HepG2 (cell line): ENCODE data around the gene PRKCI. TPM values are rescaled to one million over a fixed set of nuclear protein-coding genes. Genes with fewer than 3 reads are reported as not detected.

Experiments
- BRF2 ChIP-seq: sonication (generic); formaldehyde crosslinking; IDR thresholded peaks from 2 replicates; pipeline ENCODE4 v1.8.1; 2022; ENCODE audit warnings: mild to moderate bottlenecking, missing genetic modification reagents
- HNF4G ChIP-seq, 2 experiments: sonication (generic) in 1 of 2; formaldehyde crosslinking in 1 of 2; IDR thresholded peaks; 2 replicates each; pipeline versions ENCODE4 v1.4.0 to v1.6.1; 2011 to 2020; ENCODE audit warnings: borderline replicate concordance in 2 of 2, low read depth in 2 of 2, mild to moderate bottlenecking in 2 of 2, low read length in 1 of 2, missing genetic modification reagents in 1 of 2, moderate library complexity in 1 of 2
- IRF2 ChIP-seq: IDR thresholded peaks from 2 replicates; pipeline ENCODE4 v1.6.1; 2018; ENCODE audit warnings: missing genetic modification reagents, missing compliant biosample characterization
- KLF16 ChIP-seq, 2 experiments: sonication (generic) in 1 of 2; formaldehyde crosslinking in 1 of 2; IDR thresholded peaks; 2 replicates each; pipeline versions ENCODE4 v1.6.1 to v1.8.0; 2016 to 2023; ENCODE audit warnings: missing genetic modification reagents in 2 of 2, missing compliant biosample characterization in 1 of 2
- MBNL3 ChIP-seq: fragments of 250-450 bp; sonication (Bioruptor Pico); conservative IDR thresholded peaks from 2 replicates; pipeline ENCODE4 v1.8.0; 2022; ENCODE audit warnings: mild to moderate bottlenecking, inconsistent platforms
- MLXIP ChIP-seq: sonication (generic); formaldehyde crosslinking; IDR thresholded peaks from 2 replicates; pipeline ENCODE4 v1.9.0; 2021; ENCODE audit warnings: missing genetic modification reagents, borderline replicate concordance
- NFE2L2 ChIP-seq: fragments of 150-350 bp; IDR thresholded peaks from 2 replicates; pipeline ENCODE4 v1.6.1; 2014; ENCODE audit warnings: low read length
- NONO ChIP-seq, 2 experiments: fragments of 450-650 bp in 1 of 2; sonication (generic) in 1 of 2; formaldehyde crosslinking in 1 of 2; IDR thresholded peaks in 1 of 2; conservative IDR thresholded peaks in 1 of 2; 2 replicates each; pipeline versions ENCODE4 v1.6.1 to v1.8.0; 2017 to 2022; ENCODE audit warnings: mild to moderate bottlenecking in 1 of 2, missing genetic modification reagents in 1 of 2, moderate library complexity in 1 of 2
- PITX1 ChIP-seq: sonication (generic); formaldehyde crosslinking; IDR thresholded peaks from 2 replicates; pipeline ENCODE4 v1.5.1; 2020; ENCODE audit warnings: mild to moderate bottlenecking, missing genetic modification reagents
- POGZ ChIP-seq: sonication (generic); formaldehyde crosslinking; IDR thresholded peaks from 2 replicates; pipeline ENCODE4 v1.4.0; 2020; ENCODE audit warnings: mild to moderate bottlenecking, missing genetic modification reagents
- RBAK ChIP-seq: sonication (generic); formaldehyde crosslinking; IDR thresholded peaks from 2 replicates; pipeline ENCODE4 v1.5.1; 2020; ENCODE audit warnings: mild to moderate bottlenecking, missing genetic modification reagents
- SAFB2 ChIP-seq: sonication (generic); formaldehyde crosslinking; IDR thresholded peaks from 2 replicates; pipeline ENCODE4 v1.5.1; 2020; ENCODE audit warnings: missing genetic modification reagents, low read depth, mild to moderate bottlenecking, borderline replicate concordance
- SP5 ChIP-seq: IDR thresholded peaks from 2 replicates; pipeline ENCODE4 v1.6.1; 2016; ENCODE audit warnings: low read depth, borderline replicate concordance
- ZBTB7B ChIP-seq: sonication (generic); formaldehyde crosslinking; IDR thresholded peaks from 2 replicates; pipeline ENCODE4 v1.4.0; 2020; ENCODE audit warnings: missing genetic modification reagents
- ZNF205 ChIP-seq: IDR thresholded peaks from 2 replicates; pipeline ENCODE4 v1.6.1; 2018; ENCODE audit warnings: missing biosample characterization, missing genetic modification reagents
- ZNF646 ChIP-seq: sonication (generic); formaldehyde crosslinking; IDR thresholded peaks from 2 replicates; pipeline ENCODE4 v1.9.0; 2021; ENCODE audit warnings: mild to moderate bottlenecking, missing genetic modification reagents
- ZNF776 ChIP-seq: sonication (generic); formaldehyde crosslinking; IDR thresholded peaks from 2 replicates; pipeline ENCODE4 v1.4.0; 2020; ENCODE audit warnings: mild to moderate bottlenecking, missing genetic modification reagents
- polyA plus RNA-seq, 8 experiments: library from polyadenylated mRNA; depleted of rRNA in 3 of 8; stranded (reverse) in 7 of 8; unstranded in 1 of 8; fragments of >200 nt; fragmentation: Illumina TruSeq in 4 of 8; extraction: Trizol in 4 of 8; gene quantifications; 2 replicates each; pipeline versions ENCODE4 v1.2.1 to v1.2.3, GENCODE V29; 2011 to 2016; ENCODE audit warnings: low read depth in 4 of 8, missing spikeins in 1 of 8, mixed read lengths in 1 of 8; ENCODE audit not compliant: insufficient read depth in 1 of 8
- total RNA-seq, 5 experiments: library from RNA; depleted of rRNA; stranded (reverse); fragments of >200 nt; fragmentation: Illumina TruSeq; extraction: Trizol; gene quantifications; 2 replicates each; pipeline ENCODE4 v1.2.3, GENCODE V29; 2016; ENCODE audit warnings: low read depth in 1 of 5
- TF ChIP-seq, protein P1 (sequence below): sonication (generic); formaldehyde crosslinking; IDR thresholded peaks from 2 replicates; pipeline ENCODE4 v1.8.0; 2023; ENCODE audit warnings: mild to moderate bottlenecking, missing genetic modification reagents

Gene PRKCI
- total and polyA plus RNA-seq, 2 of the 13 experiments (the other 11 are each of a cell fraction or from before 2014, with no cell fraction given) = 17.2 to 30.4 TPM

DNA sequence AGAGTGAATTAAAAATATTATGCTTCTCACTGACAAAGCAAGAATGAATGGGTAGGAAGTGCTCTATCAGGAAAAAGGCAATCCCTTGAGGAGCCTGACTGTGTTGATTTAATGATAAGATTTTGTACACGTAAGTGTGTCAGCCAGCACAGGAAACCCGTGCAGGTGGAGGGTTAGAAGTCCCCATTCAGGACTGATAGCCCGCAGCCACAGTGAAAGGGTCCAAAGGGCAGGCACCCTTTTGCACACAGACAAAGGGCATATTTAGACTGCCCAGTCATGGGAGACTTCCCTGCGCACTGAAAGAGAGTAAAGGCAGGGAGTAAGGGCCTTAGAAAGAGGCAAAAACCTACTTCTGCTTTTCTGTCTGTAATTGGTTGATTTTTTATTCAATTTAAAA, 108.9 kb downstream of the PRKCI start (continued):
- no peak for TF ChIP-seq ZNF646 (CRISPR knock-in tag)
- peak; percentile 79 for TF ChIP-seq SP5 (CRISPR knock-in tag)
- TF ChIP-seq KLF16 (CRISPR knock-in tag; IDR thresholded peaks at IDR 0.05) = peak in 1 of 2 experiments; percentile 37; a peak in 1 of 4 replicates
- no peak for TF ChIP-seq SAFB2
- TF ChIP-seq NONO (IDR thresholded peaks at IDR 0.05) = no peak
- 0 out of 2 replicates have a peak, but pooled peaks have one; percentile 55 for TF ChIP-seq NONO (CRISPR knock-in tag; conservative IDR thresholded peaks at IDR 0.05)
- no peak for TF ChIP-seq MLXIP (CRISPR knock-in tag)
- TF ChIP-seq RBAK (CRISPR knock-in tag) = peak; percentile 73; the same call in 1 of the 2 replicates
- TF ChIP-seq BRF2 (CRISPR knock-in tag) = no peak
- TF ChIP-seq MBNL3 (CRISPR knock-in tag) = no peak
- TF ChIP-seq HNF4G (IDR thresholded peaks at IDR 0.05; ENCODE audit: borderline replicate concordance, low read depth, low read length) = peak; percentile 100
- TF ChIP-seq HNF4G (CRISPR knock-in tag; IDR thresholded peaks at IDR 0.05; ENCODE audit: borderline replicate concordance, low read depth) = peak; percentile 98
- peak; percentile 85 for TF ChIP-seq IRF2 (CRISPR knock-in tag)
- TF ChIP-seq PITX1 (CRISPR knock-in tag) = peak; percentile 76; the same call in 1 of the 2 replicates
- TF ChIP-seq ZNF776 (CRISPR knock-in tag) = no peak
- TF ChIP-seq NFE2L2 = peak; percentile 61; the same call in 1 of the 2 replicates
- TF ChIP-seq POGZ (CRISPR knock-in tag) = peak; percentile 86
- TF ChIP-seq, protein P1, sequence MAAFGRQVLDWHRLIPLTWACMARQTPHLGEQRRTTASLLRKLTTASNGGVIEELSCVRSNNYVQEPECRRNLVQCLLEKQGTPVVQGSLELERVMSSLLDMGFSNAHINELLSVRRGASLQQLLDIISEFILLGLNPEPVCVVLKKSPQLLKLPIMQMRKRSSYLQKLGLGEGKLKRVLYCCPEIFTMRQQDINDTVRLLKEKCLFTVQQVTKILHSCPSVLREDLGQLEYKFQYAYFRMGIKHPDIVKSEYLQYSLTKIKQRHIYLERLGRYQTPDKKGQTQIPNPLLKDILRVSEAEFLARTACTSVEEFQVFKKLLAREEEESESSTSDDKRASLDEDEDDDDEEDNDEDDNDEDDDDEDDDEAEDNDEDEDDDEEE (CRISPR knock-in tag) = no peak
- TF ChIP-seq ZNF205 (CRISPR knock-in tag) = peak; percentile 47; the same call in 1 of the 2 replicates
- peak; percentile 52; the same call in 1 of the 2 replicates for TF ChIP-seq ZBTB7B (CRISPR knock-in tag)
